Endothelial cell of umbilical vein (primary cell): ENCODE data around the gene LHX5.

ENCODE experiments used
- MYC ChIP-seq: IDR thresholded peaks from one replicate; pipeline ENCODE4 v1.6.1; 2011; ENCODE audit warnings: mild to moderate bottlenecking, low read depth, low read length
- POLR2AphosphoS5 ChIP-seq: IDR thresholded peaks from 2 replicates; pipeline ENCODE4 v1.6.1; 2012; ENCODE audit warnings: low read depth, mild to moderate bottlenecking, control low read depth, low read length, moderate library complexity; ENCODE audit not compliant: insufficient read depth
- TF ChIP-seq, protein P1 (sequence below), 2 donors: IDR thresholded peaks; 1 replicate in 1 of 2; 2 replicates in 1 of 2; pipeline ENCODE4 v1.5.1; 2011; ENCODE audit warnings: low read length in 2 of 2, mild to moderate bottlenecking in 2 of 2, moderate library complexity in 2 of 2, control low read depth in 1 of 2, inconsistent platforms in 1 of 2, low read depth in 1 of 2; ENCODE audit not compliant: insufficient read depth in 1 of 2; ENCODE audit errors: extremely low read depth in 1 of 2

DNA sequence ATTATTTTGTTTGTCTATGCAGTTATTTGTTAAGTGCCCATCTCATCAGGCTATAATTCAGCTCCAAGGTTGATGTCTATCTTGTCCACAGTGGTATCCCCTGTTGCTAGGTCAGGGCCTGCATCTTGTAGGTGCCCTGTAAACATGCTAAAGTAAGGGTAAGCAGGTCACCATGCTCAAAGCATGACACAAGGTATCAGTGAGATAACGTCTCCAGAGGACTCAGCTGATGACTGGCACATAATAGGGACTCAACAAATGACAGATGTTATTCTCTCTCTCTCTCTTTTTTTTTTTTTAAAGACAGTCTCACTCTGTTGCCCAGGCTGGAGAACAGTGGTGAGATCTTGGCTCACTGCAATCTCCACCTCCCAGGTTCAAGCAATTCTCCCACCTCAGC, 47.2 kb downstream of the LHX5 start:
- TF ChIP-seq POLR2AphosphoS5, result no peak
- TF ChIP-seq, protein P1, sequence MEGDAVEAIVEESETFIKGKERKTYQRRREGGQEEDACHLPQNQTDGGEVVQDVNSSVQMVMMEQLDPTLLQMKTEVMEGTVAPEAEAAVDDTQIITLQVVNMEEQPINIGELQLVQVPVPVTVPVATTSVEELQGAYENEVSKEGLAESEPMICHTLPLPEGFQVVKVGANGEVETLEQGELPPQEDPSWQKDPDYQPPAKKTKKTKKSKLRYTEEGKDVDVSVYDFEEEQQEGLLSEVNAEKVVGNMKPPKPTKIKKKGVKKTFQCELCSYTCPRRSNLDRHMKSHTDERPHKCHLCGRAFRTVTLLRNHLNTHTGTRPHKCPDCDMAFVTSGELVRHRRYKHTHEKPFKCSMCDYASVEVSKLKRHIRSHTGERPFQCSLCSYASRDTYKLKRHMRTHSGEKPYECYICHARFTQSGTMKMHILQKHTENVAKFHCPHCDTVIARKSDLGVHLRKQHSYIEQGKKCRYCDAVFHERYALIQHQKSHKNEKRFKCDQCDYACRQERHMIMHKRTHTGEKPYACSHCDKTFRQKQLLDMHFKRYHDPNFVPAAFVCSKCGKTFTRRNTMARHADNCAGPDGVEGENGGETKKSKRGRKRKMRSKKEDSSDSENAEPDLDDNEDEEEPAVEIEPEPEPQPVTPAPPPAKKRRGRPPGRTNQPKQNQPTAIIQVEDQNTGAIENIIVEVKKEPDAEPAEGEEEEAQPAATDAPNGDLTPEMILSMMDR (IDR thresholded peaks at IDR 0.05; ENCODE audit: extremely low read depth in 1 of 2, insufficient read depth in 1 of 2, low read depth in 1 of 2, low read length in 2 of 2), result no peak
- no peak for TF ChIP-seq MYC
